ENCODE measurements around the gene CDC5L.

- TF ChIP-seq CTCF (IDR thresholded peaks at IDR 0.05 in 2 of 3, conservative IDR thresholded peaks at IDR 0.05 in 1 of 3; ENCODE audit: borderline replicate concordance in 1 of 3, insufficient read depth in 1 of 3, low read depth in 2 of 3, low read length in 2 of 3) (no peak), EZH2phosphoT487 (IDR thresholded peaks at IDR 0.05; ENCODE audit: borderline replicate concordance) (no peak), SRF (IDR thresholded peaks at IDR 0.05; ENCODE audit: low read depth) (no peak), POLR2AphosphoS5 (IDR thresholded peaks at IDR 0.05; ENCODE audit: low read depth, low read length) (no peak), SP1 (IDR thresholded peaks at IDR 0.05; ENCODE audit: low read depth) (no peak), SIN3A (IDR thresholded peaks at IDR 0.05; ENCODE audit: low read depth) (no peak), ZNF274 (IDR thresholded peaks at IDR 0.05; ENCODE audit: low read depth, low read length) (no peak), EZH2 (IDR thresholded peaks at IDR 0.05) (no peak)
Measured at GRCh38 chr6:44493593-44493992, 106.1 kb downstream of the CDC5L start.
